Liver (tissue), 9 donors: ENCODE measurements around the gene MORF4L1. TPM values are rescaled to one million over a fixed set of nuclear protein-coding genes. Genes with fewer than 3 reads are reported as not detected.

Experiments
- DNase-seq: peaks from one replicate; pipeline ENCODE4 v3.0.0-alpha.2; 2017; ENCODE audit warnings: low spot score
- H3K27ac ChIP-seq, 2 donors: one replicate each; pipeline ENCODE4 v1.7.0; 2013; ENCODE audit warnings: inconsistent platforms in 2 of 2, low read length in 2 of 2, control low read depth in 1 of 2, low read depth in 1 of 2, mild to moderate bottlenecking in 1 of 2
- H3K27me3 ChIP-seq, 4 donors: one replicate each; pipeline versions ENCODE4 v1.6.1 to v1.7.0; 2013; ENCODE audit warnings: low read length in 3 of 4, inconsistent platforms in 1 of 4, mild to moderate bottlenecking in 1 of 4, moderate library complexity in 1 of 4; ENCODE audit not compliant: control insufficient read depth in 4 of 4, insufficient read depth in 4 of 4
- H3K36me3 ChIP-seq, 4 donors: one replicate each; pipeline versions ENCODE4 v1.6.1 to v1.7.0; 2013; ENCODE audit warnings: low read length in 3 of 4, mild to moderate bottlenecking in 3 of 4, low read depth in 1 of 4, moderate library complexity in 1 of 4; ENCODE audit not compliant: control insufficient read depth in 4 of 4, insufficient read depth in 3 of 4
- H3K4me1 ChIP-seq, 4 donors: one replicate each; pipeline versions ENCODE4 v1.6.1 to v1.7.0; 2013; ENCODE audit warnings: low read length in 3 of 4, mild to moderate bottlenecking in 3 of 4, moderate library complexity in 1 of 4; ENCODE audit not compliant: control insufficient read depth in 4 of 4, insufficient read depth in 4 of 4
- H3K4me3 ChIP-seq, 3 donors: one replicate each; pipeline versions ENCODE4 v1.6.1 to v1.7.0; 2013; ENCODE audit warnings: low read length in 3 of 3, control low read depth in 1 of 3, low read depth in 1 of 3, mild to moderate bottlenecking in 1 of 3
- H3K9ac ChIP-seq, 2 donors: one replicate each; pipeline ENCODE4 v1.7.0; 2013; ENCODE audit warnings: low read length in 2 of 2, mild to moderate bottlenecking in 2 of 2, moderate library complexity in 2 of 2, control low read depth in 1 of 2, low read depth in 1 of 2
- H3K9me3 ChIP-seq, 4 donors: one replicate each; pipeline versions ENCODE4 v1.6.1 to v1.7.0; 2013; ENCODE audit warnings: low read length in 3 of 4; ENCODE audit not compliant: control insufficient read depth in 4 of 4
- ATF3 ChIP-seq: IDR thresholded peaks from 2 replicates; pipeline ENCODE4 v1.6.1; 2016; ENCODE audit warnings: antibody characterized with exemption
- EGR1 ChIP-seq, 2 donors: IDR thresholded peaks; 2 replicates each; pipeline ENCODE4 v1.6.1; 2016 to 2018; ENCODE audit warnings: antibody characterized with exemption in 2 of 2, low read depth in 2 of 2
- FOXA1 ChIP-seq: IDR thresholded peaks from 2 replicates; pipeline ENCODE4 v1.6.1; 2016; ENCODE audit warnings: antibody characterized with exemption
- FOXA2 ChIP-seq: IDR thresholded peaks from 2 replicates; pipeline ENCODE4 v1.6.1; 2016; ENCODE audit warnings: antibody characterized with exemption
- JUND ChIP-seq, 2 donors: IDR thresholded peaks; 2 replicates each; pipeline ENCODE4 v1.6.1; 2016; ENCODE audit warnings: antibody characterized with exemption in 2 of 2
- MAX ChIP-seq: IDR thresholded peaks from 2 replicates; pipeline ENCODE4 v1.6.1; 2016; ENCODE audit warnings: antibody characterized with exemption
- REST ChIP-seq: IDR thresholded peaks from 2 replicates; pipeline ENCODE4 v1.6.1; 2016; ENCODE audit warnings: antibody characterized with exemption, mild to moderate bottlenecking
- SP1 ChIP-seq: IDR thresholded peaks from 2 replicates; pipeline ENCODE4 v1.6.1; 2018; ENCODE audit warnings: antibody characterized with exemption, mild to moderate bottlenecking
- TAF1 ChIP-seq: conservative IDR thresholded peaks from 2 replicates; pipeline ENCODE4 v1.6.1; 2016; ENCODE audit warnings: antibody characterized with exemption, mild to moderate bottlenecking
- YY1 ChIP-seq: IDR thresholded peaks from 2 replicates; pipeline ENCODE4 v1.6.1; 2016; ENCODE audit warnings: antibody characterized with exemption, mild to moderate bottlenecking
- ZBTB33 ChIP-seq: IDR thresholded peaks from 2 replicates; pipeline ENCODE4 v1.6.1; 2016; ENCODE audit warnings: antibody characterized with exemption
- WGBS: extraction: QIAGEN DNeasy Blood & Tissue Kit; methylation state at CpG from one replicate; pipeline ENCODE4 v1.1.7; 2013; 5-methylcytosine and 5-hydroxymethylcytosine counted together
- polyA plus RNA-seq, 2 donors: library from polyadenylated mRNA; stranded (reverse) in 1 of 2; unstranded in 1 of 2; fragments of 200-250 nt in 1 of 2; fragments of >200 nt in 1 of 2; fragmentation: Nextera tagmentation in 1 of 2; extraction: Ambion mirVana in 1 of 2; gene quantifications; one replicate each; pipeline versions ENCODE4 v1.2.1 to v1.2.3, GENCODE V29; 2013 to 2015
- total RNA-seq, 2 donors: library from RNA; depleted of rRNA; stranded (reverse); fragments of >200 nt; gene quantifications; one replicate each; pipeline ENCODE4 v1.2.3, GENCODE V29; 2014
- donor health status: healthy.
- donor health status: healthy.
- donor health status: healthy.
- donor health status: healthy.
- donor health status: healthy.

MORF4L1 gene
- total RNA-seq (100 to 1,000 TPM; 120 to 134 TPM), polyA plus RNA-seq (100 to 1,000 TPM in 1 of 2 donors, 10 to 100 TPM in 1; 67.5 to 127 TPM)

- peak within 1 kb of the TSS; percentile 99 to 100 for H3K27ac ChIP-seq
- 9% methylated on average over 52 of the region's 52 CpGs for WGBS
- H3K4me1 ChIP-seq, result peaks cover 7 to 20% (median 11%) of the 10 kb centered on the region in 4 donors
- TF ChIP-seq ZBTB33 (no peak), YY1 (peak; percentile 14)
- no peaks in the 10 kb centered on the region for H3K36me3 ChIP-seq
- H3K9me3 ChIP-seq, result no peaks in the 10 kb centered on the region
- H3K4me3 ChIP-seq, result peak within 1 kb of the TSS; percentile 75 to 99 (median 81)
- DNase-seq, result peak; percentile 95
- H3K27me3 ChIP-seq, result no peaks in the 10 kb centered on the region
- H3K9ac ChIP-seq, result peak within 1 kb of the TSS; percentile 99 to 100
Observed at GRCh38 chr15:78872155-78872971, at the start of gene MORF4L1. TSS of gene MORF4L1 (plus strand) at chr15:78872890. CDS start at chr15:78873018, 128 bp downstream.

- no peak for DNase-seq
- H3K4me1 ChIP-seq, result peaks cover 0 to 2% (median 0%) of the 10 kb centered on the region in 4 donors
- H3K9ac ChIP-seq, result no peak overlapping the region
- H3K27me3 ChIP-seq, result no peaks in the 10 kb centered on the region
- no peak overlapping the region for H3K4me3 ChIP-seq
- no peak for TF ChIP-seq YY1
- no peak for TF ChIP-seq JUND (IDR thresholded peaks at IDR 0.05)
- TF ChIP-seq TAF1, result no peak
- no peak for TF ChIP-seq EGR1 (IDR thresholded peaks at IDR 0.05; ENCODE audit: low read depth in 2 of 2)
- no peak for TF ChIP-seq SP1
- no peak for TF ChIP-seq REST
- no peak for TF ChIP-seq ZBTB33
- TF ChIP-seq FOXA1, result no peak
- no peak for TF ChIP-seq MAX
- no peak for TF ChIP-seq ATF3
- no peak for TF ChIP-seq FOXA2
- H3K27ac ChIP-seq, result no peak overlapping the region
- H3K9me3 ChIP-seq, result no peaks in the 10 kb centered on the region
- WGBS, result 92% methylated on average over 2 of the region's 2 CpGs
- H3K36me3 ChIP-seq, result no peaks in the 10 kb centered on the region
Observed at GRCh38 chr15:78828920-78829319, 43.8 kb upstream of the MORF4L1 start.
